Measurements from ENCODE around the gene RTN4.
A peak's percentile ranks its signal among the peaks of the same experiment; 100 is the strongest.

RTN4 gene

GRCh38 chr2:55049043-55049820, 1.0 kb downstream of the RTN4 start:
- TF ChIP-seq, protein P1, sequence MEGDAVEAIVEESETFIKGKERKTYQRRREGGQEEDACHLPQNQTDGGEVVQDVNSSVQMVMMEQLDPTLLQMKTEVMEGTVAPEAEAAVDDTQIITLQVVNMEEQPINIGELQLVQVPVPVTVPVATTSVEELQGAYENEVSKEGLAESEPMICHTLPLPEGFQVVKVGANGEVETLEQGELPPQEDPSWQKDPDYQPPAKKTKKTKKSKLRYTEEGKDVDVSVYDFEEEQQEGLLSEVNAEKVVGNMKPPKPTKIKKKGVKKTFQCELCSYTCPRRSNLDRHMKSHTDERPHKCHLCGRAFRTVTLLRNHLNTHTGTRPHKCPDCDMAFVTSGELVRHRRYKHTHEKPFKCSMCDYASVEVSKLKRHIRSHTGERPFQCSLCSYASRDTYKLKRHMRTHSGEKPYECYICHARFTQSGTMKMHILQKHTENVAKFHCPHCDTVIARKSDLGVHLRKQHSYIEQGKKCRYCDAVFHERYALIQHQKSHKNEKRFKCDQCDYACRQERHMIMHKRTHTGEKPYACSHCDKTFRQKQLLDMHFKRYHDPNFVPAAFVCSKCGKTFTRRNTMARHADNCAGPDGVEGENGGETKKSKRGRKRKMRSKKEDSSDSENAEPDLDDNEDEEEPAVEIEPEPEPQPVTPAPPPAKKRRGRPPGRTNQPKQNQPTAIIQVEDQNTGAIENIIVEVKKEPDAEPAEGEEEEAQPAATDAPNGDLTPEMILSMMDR (IDR thresholded peaks at IDR 0.05; ENCODE audit: control insufficient read depth, extremely low read depth, insufficient read depth), result peak; percentile 68
- peak overlapping the region; percentile 84 for H3K4me3 ChIP-seq (ENCODE audit: low read depth, low read length)
- DNase-seq (ENCODE audit: low read depth), result no peak

DNA sequence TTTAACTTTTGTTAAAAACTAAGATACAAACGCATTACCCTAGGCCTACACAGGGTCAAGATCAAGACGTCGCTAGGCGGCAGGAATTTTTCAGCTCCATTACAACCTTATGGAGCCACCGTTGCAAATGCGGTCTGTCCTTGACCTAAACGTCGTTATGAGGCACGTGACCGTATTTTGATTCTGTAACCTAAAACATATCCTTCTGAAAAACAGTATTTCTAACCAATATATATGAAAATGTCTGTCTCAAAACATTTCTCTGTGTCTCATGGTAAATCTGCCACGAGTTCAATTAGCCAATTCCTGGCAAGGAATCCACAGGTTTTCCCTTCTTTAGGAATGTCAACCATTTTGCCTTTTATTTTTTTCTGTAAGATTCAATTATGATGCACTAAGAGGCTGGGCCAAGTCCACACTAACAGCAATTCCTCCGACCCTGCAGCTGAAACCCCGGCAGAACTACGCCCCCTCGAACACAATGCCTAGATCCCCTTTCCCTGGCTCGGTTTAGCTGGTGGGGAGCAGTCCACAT, 1.7 kb downstream of the RTN4 start:
- peak overlapping the region; percentile 84 for H3K4me3 ChIP-seq (ENCODE audit: low read depth, low read length)
- TF ChIP-seq, protein P1 (IDR thresholded peaks at IDR 0.05; ENCODE audit: control insufficient read depth, extremely low read depth, insufficient read depth), result peak; percentile 23; the same call in 1 of the 2 replicates
- no peak for DNase-seq (ENCODE audit: low read depth)

GRCh38 chr2:55047677-55048299, 2.5 kb downstream of the RTN4 start:
- peak overlapping the region; percentile 84 for H3K4me3 ChIP-seq (ENCODE audit: low read depth, low read length)
- no peak for DNase-seq (ENCODE audit: low read depth)

GRCh38 chr2:55045780-55046179, 4.5 kb downstream of the RTN4 start:
- H3K4me3 ChIP-seq (ENCODE audit: low read depth, low read length), result no peak overlapping the region
- TF ChIP-seq, protein P1 (IDR thresholded peaks at IDR 0.05; ENCODE audit: control insufficient read depth, extremely low read depth, insufficient read depth), result no peak
- no peak for DNase-seq (ENCODE audit: low read depth)

More at GRCh38 chr2:55047677-55048299, 2.5 kb downstream of the RTN4 start:
- TF ChIP-seq, protein P1 (IDR thresholded peaks at IDR 0.05; ENCODE audit: control insufficient read depth, extremely low read depth, insufficient read depth), result no peak

- no peak for DNase-seq (ENCODE audit: low read depth)
- no peak overlapping the region for H3K4me3 ChIP-seq (ENCODE audit: low read depth, low read length)
- TF ChIP-seq, protein P1 (IDR thresholded peaks at IDR 0.05; ENCODE audit: control insufficient read depth, extremely low read depth, insufficient read depth), result no peak
Measured at GRCh38 chr2:55043841-55044240, 6.4 kb downstream of the RTN4 start.

DNA sequence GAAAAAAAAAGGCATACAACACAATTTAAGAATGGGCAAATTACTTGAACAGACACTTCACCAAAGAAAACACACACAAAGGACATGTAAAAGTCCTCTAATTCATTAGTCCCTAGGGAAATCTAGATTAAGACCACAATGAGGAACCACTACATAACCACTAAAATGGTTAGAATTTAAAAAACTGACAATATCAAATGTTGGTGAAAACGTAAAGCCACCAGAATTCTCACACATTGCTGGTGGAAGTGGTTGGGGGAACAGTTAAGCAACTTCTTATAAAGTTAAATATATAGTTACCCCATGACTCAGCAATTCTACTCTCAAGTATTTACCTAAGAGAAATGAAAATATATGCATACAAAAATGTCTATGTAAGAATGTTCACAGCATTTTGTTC, 11.8 kb downstream of the RTN4 start:
- H3K4me3 ChIP-seq (ENCODE audit: low read depth, low read length), result no peak overlapping the region
- no peak for DNase-seq (ENCODE audit: low read depth)
- TF ChIP-seq, protein P1 (IDR thresholded peaks at IDR 0.05; ENCODE audit: control insufficient read depth, extremely low read depth, insufficient read depth), result no peak

Data from LNCaP clone FGC (cell line).